Measurements from ENCODE around the gene CECR2.
"Not testable (repeated sequence)": the region's sequence is repeated elsewhere in the genome, so short reads cannot be mapped to it uniquely, and the experiment has no call there.

CECR2 gene

GRCh38 chr22:17566016-17566687 lies 196.9 kb downstream of the CECR2 start:
- not testable (repeated sequence) for DNase-seq (ENCODE audit: extremely low read depth in 1 of 2, low read depth in 1 of 2)

DNA sequence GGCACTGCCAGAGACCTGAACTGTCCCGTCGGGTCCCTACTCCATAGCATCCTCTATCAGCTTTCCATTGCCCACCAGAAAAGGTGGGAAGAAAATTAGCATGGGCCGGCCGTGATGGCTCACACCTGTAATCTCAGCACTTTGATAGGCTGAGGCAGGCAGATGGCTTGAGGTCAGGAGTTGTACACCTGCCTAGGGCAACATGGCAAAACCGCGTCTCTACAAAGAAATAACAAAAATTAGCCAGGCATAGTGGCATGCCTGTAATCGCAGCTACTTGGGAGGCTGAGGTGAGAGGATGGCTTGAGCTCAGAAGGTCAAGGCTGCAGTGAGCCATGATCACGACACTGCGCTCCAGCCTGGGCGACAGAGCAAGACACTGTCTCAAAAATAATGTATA lies 197.5 kb downstream of the CECR2 start:
- DNase-seq (ENCODE audit: extremely low read depth in 1 of 2, low read depth in 1 of 2) = no peak

DNA sequence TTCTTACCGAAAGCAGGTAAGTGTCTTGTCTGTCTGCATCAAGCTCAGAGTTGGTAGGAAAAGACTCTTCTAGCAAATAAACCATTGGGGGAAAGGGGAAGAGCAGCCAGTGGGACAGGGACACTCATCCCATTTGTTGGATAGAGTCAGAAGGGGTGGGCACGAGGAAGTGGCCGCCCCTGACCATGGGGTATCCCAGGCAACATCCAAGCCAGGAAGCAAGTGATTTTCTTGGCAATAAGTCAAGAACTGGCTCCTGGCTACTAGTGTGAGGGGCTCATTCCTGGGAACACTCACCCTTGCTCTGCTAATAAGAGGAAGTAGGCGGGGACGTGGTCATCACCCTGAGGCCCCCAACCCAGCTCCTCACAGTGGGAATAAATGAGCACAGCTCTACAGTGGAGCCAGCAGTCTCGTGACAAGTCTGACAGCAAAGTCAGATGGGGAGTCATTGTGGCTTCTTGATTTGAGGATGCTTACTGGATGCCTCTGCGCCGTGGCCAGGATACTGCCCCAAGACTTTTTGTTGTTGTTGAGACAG lies 200.8 kb downstream of the CECR2 start:
- no peak for DNase-seq (ENCODE audit: extremely low read depth in 1 of 2, low read depth in 1 of 2)

DNA sequence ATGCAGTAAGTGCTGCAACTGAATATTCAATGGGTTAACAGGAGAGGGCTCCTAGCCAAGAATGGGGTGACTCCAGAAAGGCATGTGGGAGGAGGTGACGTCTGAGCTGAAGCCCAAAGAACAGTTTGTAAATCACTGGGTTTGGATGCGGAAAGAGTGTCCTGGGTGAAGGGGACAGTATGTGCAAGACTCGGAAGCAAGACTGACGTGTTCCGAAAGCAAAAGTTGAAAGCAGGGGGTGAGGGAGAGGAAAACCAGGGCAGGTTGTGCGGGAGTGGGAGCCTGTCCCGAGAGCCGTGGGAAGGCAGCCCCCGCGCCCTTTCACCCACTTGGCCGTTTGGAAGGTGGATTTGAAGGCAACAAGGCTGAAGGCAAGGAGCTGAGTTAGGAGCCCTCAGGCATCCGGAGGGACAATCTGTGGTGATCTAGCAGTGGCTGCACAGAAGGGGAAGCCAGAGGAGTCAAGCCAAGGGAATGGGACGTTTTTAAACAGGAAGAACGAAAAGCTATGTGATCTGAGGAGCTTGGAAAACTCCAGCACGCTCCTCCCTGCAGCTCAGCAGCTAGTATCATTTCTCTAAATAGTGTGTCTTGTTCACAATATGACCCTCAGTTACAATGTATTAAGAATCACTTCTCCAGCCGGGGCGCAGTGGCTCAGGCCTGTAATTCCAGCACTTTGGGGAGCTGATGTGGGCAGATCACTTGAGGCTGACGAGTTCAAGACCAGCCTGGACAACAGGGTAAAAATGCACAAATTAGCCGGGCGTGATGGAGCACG lies 201.8 kb downstream of the CECR2 start:
- DNase-seq (ENCODE audit: extremely low read depth in 1 of 2, low read depth in 1 of 2) = no peak

DNA sequence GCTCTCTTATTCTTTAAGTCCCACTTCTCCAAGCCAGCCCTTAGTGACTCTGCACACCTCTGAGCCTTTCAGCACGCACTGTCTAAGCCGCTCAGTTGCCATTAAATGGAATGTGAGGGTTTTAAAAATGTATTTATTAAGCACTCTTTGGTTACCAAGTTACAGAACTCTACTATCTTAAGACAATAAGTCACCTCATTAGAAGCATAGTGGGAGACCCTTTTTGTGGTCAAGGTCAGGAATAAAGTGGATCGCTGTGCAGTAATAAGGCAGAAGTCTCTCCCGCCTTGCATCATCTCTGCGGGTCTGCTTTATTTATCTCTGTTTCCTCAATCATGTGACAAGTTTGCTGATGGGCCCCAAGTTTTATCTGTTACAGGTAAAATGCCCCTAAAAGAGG lies 205.9 kb downstream of the CECR2 start:
- no peak for DNase-seq (ENCODE audit: extremely low read depth in 1 of 2, low read depth in 1 of 2)

DNA sequence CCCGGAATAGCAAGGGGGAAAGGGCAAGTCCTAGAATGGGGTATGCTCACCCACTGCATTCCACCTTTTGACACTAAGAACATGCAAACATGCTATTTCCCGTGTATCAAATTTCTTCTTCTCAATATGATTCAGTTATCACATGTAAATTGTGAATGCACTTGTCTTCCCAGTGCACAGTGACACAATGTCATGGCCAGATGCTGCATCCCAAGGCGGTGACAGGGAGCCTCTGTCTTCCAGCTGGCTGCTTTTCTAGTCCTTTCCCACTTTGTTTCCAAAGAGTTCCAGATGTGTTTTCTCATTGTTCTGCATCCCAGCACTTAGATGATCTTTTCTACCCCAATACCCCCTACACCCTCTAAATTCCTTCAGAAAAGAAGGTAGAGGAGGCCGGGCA lies 206.4 kb downstream of the CECR2 start:
- no peak for DNase-seq (ENCODE audit: extremely low read depth in 1 of 2, low read depth in 1 of 2)

DNA sequence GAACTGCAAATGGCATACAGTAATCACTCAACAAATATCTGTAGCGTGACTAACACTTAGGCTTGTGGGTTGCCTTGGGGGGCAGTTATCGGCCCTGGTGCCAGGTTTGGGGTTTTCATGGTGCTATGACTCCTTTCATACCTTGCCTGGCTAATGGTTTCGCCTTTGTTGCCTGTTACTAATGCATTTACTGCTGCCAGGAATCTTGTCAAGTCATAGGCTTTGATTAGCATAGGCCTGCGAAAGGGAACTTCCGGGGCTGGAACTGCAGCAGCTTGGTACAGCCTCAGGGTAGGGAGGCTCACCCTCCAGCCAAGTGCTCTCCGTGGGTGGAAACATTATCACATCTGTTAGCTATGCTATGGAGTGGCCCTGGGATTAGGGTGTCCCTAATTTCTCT lies 207.2 kb downstream of the CECR2 start:
- no peak for DNase-seq (ENCODE audit: extremely low read depth in 1 of 2, low read depth in 1 of 2)

GRCh38 chr22:17578136-17578754 lies 209.0 kb downstream of the CECR2 start:
- DNase-seq (ENCODE audit: extremely low read depth in 1 of 2, low read depth in 1 of 2) = no peak

GRCh38 chr22:17579535-17579981 lies 210.3 kb downstream of the CECR2 start:
- DNase-seq (ENCODE audit: extremely low read depth in 1 of 2, low read depth in 1 of 2) = no peak

- no peak for DNase-seq (ENCODE audit: extremely low read depth in 1 of 2, low read depth in 1 of 2)
Measured at GRCh38 chr22:17580441-17581031, 211.3 kb downstream of the CECR2 start.

DNA sequence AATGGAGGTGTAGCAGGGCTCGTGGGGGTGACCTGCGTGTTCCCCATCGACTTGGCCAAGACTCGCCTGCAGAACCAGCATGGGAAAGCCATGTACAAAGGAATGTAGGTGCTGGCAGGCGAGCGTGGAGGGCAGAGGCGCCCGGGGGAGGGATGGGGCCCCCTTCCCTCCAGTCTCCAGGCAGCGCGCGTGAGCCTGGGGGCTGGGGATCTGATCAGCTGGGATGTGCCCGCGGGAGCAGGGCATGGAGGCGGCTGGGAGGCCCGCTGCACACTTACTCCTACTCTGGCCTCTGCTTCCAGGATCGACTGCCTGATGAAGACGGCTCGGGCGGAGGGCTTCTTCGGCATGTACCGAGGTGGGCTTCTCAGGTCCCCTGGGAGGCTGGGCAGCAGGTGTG lies 211.8 kb downstream of the CECR2 start:
- no peak for DNase-seq (ENCODE audit: extremely low read depth in 1 of 2, low read depth in 1 of 2)

- DNase-seq (ENCODE audit: extremely low read depth in 1 of 2, low read depth in 1 of 2) = no peak
Measured at GRCh38 chr22:17581631-17582030, 212.4 kb downstream of the CECR2 start.

GRCh38 chr22:17583151-17583550 lies 213.9 kb downstream of the CECR2 start:
- no peak for DNase-seq (ENCODE audit: extremely low read depth in 1 of 2, low read depth in 1 of 2)

DNA sequence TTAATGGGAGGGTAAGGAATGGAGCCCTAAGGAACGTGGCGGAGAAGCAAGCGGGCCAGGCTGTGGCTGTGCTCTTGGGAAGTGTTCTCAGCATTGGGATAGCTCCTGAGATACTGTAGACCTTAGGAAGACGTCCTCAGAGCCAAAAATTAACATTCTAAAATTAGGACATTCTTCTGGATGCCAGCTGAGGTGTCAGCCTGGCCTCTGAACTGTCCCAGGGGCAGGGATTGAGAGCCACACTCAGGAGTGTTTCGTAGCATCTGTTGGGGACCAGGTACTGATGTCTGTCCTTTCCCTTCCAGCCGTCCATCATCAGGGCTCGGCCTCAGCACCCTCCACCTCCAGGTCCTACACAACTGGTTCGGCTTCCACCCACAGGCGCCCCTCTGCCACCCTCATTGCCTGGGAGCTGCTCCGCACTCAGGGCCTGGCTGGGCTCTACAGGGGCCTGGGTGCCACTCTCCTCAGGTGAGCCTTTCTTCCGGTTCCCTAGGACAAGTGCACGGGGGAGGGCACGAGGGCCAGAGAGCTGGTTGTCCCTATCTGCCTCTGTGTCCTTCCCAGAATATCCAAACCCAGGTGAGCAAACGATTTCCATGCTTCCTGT lies 217.7 kb downstream of the CECR2 start:
- DNase-seq (ENCODE audit: extremely low read depth in 1 of 2, low read depth in 1 of 2) = no peak

GRCh38 chr22:17587629-17588028 lies 218.4 kb downstream of the CECR2 start:
- DNase-seq (ENCODE audit: extremely low read depth in 1 of 2, low read depth in 1 of 2) = no peak

GRCh38 chr22:17588606-17589005 lies 219.3 kb downstream of the CECR2 start:
- DNase-seq (ENCODE audit: extremely low read depth in 1 of 2, low read depth in 1 of 2) = no peak

DNA sequence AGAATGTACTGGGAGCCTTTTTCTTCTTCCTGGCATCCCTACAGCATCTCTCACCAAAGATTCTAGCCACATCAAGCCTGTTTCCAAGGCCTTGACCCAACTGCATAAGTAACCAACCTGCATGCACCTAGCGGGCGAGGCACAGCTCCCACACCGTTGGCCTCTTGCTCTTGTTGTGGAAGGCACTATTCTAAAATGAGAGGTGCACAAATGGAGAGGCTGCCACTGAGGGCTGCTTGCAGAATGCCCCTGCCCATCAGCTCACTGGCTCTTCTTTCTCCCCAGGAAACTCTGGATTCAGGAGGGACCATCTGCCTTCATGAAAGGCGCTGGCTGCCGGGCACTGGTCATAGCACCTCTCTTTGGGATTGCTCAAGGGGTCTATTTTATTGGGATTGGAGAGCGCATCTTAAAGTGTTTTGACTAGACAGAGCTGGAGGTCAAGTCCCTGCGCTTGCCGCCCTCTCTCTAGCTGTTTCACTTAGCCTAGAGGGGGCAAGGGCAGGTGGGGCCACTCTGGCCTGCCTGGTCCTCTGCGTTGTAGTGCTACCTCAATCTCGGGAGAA lies 220.6 kb downstream of the CECR2 start:
- DNase-seq (ENCODE audit: extremely low read depth in 1 of 2, low read depth in 1 of 2) = no peak

DNA sequence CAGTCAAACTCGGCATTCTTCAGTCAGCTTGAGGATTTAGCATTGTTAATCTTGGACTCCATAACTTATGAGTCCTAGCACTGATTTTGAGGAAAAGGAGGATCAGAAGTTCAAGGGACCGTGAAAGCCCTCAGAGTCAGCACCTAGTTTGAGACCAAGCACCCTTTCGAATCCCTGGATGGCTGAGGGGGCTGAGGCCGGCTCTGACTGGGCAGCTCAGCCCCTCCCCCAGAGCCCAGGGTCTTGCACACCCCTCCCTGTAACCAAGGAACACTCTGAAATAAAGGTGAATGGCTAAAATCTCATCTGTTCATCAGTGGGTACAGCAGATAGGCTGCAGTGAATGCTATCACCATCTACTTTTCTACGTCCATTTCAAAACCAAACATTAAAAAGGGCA lies 221.3 kb downstream of the CECR2 start:
- DNase-seq (ENCODE audit: extremely low read depth in 1 of 2, low read depth in 1 of 2) = no peak

DNA sequence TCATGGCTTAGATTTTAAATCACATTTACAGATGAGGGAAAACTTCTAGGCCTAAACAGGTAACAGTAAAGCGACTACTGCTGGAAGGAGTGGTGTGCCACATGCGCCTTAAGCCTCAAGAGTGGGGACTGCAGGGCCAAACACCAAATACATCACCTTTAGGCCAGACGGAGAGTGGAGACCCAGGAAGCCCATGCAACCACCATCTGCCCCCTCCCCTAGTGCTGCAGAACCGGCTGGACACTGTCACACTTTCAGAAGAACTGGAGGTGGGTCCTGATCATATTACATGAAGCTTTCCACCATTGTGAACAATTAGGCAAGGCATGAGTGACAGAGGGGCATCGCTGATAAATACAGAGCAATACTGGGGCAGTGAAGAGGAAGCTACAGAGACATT lies 222.9 kb downstream of the CECR2 start:
- no peak for DNase-seq (ENCODE audit: extremely low read depth in 1 of 2, low read depth in 1 of 2)

GRCh38 chr22:17596226-17596625 lies 227.0 kb downstream of the CECR2 start:
- DNase-seq (ENCODE audit: extremely low read depth in 1 of 2, low read depth in 1 of 2) = no peak

DNA sequence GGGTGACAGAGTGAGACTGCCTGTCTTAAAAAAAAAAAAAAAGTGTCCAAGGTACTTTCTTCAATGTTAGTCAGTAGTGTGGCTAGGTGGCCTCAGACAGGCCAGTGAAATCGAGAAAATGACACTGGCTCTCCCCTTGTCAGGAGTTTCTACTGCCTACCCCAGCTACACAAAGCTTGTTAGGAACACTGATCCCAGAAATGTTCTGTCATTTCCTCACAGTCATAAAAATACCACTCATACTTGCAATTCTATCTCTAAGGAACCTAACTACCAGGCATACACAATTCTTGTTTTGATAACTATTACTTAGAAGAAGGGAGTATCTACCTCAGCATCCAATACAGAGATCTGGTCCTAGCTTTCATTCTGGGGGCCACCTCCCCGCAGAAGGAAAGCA lies 228.0 kb downstream of the CECR2 start:
- no peak for DNase-seq (ENCODE audit: extremely low read depth in 1 of 2, low read depth in 1 of 2)
